Epidermal melanocyte (primary cell): ENCODE data around the gene AGBL4.

Source experiments
- DNase-seq: peaks from one replicate; pipeline ENCODE4 v3.0.0; 2011; ENCODE audit warnings: low spot score; ENCODE audit not compliant: insufficient read length

The AGBL4 gene

DNA sequence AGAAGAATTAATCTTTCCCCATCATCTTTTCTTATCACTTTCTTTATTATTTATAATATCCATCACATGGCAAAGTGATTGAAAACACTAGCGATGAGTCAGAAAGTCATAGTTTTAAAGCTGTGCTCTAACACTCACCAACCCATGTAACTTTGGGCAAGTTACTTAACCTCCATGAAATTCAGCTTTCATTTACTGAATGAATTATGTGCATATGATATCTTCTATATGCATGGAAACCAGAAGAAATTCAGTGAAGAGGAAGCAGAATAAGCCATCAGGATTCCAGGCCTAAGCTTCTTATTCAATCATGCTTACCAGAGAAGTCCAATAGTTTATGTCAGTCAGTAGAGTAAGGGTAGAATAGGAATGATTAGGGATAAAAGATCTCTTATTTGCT is 300.1 kb downstream of the AGBL4 start:
- no peak for DNase-seq

DNA sequence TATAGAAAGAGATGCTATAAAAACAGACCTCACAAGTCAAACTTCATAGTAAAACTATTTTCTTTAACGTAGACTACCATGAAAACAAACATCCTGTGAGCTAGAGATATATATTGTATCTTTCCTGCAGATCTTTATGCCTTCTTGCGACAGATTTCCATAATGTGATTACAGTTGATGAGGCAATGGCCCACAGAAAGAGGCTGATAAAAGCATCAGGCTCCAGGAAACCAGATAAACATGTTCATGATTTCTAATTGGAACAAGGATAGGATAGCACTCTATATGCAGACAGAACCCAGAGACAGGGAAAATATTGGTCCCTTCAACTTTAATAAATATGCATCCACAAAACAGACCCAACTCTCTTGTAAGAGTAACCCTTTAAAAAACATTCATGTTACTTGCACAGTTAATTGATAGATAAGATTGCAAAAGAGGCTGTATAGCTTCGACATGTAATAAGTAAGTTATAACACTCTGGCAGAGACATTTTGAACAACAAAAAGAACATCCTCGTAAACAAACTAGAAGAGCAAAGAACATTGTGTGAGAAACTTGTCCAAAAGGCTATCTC is 329.4 kb downstream of the AGBL4 start:
- DNase-seq: no peak

DNA sequence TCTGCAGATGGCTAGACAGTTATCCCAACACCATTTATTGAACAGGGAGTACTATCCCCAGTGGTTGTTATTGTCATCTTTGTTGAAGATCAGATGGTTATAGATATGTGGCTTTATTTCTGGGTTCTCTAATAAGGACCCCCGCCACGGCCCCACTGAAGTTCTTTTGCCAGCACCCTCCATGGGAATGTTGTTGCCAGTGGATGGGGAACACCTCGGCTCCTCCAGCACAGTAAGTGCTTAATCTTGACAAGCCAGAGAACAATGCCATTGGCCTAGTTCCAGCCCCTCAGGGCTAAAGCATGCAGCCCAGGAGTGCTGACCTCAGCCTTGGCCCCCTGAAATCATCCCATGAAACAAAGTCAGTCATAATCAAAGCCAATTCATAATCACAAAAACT is 337.6 kb downstream of the AGBL4 start:
- DNase-seq: no peak

DNA sequence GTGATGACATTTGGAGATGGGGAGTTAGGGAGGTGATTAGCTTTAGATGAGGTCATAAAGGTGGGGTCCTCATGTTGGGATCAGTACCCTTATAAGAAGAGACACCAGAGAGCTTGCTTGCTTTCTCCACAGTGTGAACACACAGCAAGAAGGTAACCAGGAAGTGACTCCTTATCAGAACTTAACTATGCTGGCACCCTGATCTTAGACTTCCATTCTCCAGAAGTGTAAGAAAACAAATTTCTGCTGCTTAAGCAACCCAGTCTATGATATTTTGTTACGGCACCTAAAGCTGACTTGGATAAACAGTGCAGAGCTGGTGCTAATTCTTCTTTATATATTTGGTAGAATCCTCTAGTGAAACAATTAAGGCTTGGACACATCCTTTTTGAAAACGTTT is 346.0 kb downstream of the AGBL4 start:
- no peak for DNase-seq

DNA sequence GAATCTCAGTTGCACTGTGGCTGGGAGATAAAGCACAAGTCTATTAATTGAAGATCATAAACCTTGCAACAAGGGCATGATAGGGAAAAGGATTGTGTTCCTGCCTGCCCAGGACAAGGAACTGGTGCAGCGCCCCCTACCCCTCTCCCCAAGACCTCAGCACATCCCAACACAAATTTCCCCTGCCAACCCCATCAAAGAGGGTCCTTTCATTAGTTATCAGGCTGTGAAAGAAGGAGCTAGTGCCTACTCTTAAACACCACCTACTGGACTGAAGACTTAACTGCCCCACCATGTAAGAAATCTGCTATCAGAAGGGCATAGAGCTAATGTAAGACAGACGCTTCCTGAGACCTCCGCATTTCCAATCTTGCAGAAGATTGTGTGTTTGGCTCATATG is 372.6 kb downstream of the AGBL4 start:
- no peak for DNase-seq

DNA sequence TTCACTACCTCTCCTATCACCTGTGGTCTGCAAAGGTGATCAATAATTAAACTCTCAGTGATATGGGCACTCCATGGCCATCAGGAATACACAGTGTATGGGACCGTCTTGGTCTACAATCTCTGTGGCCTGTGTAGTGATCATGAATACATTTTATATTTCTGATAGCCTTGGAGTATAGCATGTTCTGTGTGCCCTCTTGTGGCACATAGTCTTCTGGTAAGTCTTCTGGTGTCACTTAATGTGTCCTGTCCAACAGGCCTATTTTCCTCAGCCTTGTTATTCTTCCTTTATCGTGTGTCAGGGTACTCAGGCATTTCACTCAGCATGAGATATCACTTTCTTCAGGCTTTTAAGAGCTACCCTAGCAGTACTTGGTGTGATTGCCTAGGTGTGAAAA is 393.6 kb downstream of the AGBL4 start:
- DNase-seq: no peak

DNA sequence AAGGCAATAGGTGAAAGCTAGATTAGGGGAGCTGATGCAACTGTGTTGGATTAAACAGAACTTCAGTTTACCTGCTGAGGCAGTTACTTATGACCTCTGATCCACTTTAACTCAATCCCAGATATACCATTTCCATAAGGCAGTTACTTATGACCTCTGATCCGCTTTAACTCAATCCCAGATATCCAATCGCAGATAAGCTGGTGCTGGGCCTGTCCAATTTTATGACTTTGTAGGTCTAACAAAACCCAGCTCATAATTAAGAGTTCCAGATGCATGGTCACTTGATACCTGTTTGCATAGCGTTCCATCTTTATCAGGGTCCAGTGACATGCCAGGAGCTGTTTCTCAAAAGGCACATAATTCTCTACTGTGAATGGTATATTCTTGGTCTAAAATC is 396.0 kb downstream of the AGBL4 start:
- no peak for DNase-seq

DNA sequence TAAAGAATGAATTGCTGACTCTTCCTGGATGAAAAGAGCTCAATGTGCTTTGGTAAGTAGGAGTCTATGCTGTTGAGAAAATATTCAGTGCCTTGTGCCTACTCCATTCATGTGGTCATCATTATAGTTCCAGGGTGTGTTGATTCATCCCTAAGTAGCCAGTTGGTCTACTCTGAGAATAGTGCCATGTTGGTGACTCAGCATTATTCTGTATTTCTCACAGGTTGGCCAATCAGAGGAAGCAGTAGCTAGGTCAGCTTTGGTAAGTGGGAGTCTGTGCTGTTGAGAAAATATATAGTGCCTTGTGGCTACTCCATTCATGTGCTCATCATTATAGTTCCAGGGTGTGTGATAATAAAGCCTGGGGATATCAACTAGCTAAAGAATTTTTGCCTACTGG is 397.3 kb downstream of the AGBL4 start:
- no peak for DNase-seq

DNA sequence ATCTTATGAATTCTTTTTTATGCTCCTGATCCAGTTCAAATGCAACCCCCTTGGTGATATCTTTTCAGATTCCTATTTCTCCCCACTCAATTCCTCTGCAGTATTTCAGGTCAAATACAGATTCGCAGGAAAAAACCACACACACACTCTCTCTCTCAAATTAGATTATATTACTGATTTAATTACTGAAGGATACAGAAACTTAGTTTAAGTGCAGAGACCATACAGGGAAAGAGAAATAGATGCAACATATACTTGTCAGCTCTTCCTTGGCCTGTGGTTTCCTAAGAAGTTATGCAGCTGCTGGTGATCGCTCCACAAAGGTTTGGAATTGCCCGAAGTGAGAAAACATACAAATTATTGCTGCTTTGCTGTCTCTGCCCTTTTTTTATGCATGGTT is 400.9 kb downstream of the AGBL4 start:
- no peak for DNase-seq

DNA sequence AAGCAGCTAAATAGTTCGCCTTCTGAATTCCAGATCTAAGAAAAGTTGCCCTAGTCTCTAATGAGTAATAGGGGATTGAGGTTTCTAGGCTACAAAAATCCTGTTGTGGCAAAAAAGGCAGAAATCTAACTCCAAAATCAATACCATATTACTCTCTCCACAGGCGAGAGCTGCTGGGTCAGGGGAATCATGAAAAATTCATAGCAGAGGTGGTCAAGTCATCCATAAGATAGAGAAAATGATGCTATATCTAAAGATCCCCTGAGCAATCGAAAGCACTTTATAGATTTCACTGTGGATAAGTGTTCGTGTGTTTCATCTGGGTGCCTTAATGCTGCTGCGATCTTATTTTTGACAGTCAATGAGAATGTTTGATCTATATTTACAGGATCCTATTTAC is 417.7 kb downstream of the AGBL4 start:
- no peak for DNase-seq

DNA sequence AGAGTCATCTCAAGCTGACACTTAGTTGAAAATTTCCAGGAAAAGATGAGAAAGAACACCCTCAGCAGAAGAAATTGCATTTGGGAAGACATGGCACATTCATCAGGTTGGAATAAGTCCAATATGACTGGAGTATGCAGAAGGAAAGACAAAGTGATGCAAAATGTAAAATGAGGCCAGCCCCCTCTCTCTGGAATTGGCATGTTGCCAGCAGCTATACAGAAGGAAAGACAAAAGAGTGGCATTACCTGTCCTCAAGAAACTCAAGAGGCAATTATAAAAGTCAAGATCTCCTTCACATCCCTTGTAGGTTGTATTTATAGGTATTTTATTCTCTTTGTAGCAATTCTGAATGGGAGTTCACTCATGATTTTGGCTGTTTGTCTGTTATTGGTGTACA is 426.3 kb downstream of the AGBL4 start:
- no peak for DNase-seq

DNA sequence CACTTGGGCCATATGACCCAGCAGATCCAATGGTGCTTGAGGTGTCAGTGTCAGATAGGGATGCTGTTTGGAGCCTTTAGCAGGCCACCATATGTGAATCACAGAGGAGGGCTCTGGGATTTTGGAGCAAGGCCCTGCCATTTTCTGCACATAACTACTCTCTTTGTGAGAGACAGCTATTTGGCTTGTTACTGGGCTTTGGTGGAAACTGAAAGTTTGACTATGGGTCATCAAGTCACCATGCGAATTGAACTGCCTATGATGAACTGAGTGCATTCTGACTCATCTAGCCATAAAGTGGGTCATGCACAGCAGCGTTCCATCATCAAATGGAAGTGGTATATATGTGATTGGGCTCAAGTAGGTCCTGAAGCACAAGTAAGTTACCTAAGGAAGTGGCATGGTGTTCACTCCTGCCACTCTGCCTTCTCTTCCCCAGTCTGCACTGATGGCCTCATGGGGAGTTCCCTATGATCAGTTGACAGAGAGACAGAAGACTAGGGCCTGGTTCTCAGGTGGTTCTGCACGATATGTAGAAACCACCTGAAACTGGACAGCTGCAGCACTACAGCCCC is 447.3 kb downstream of the AGBL4 start:
- DNase-seq: no peak

DNA sequence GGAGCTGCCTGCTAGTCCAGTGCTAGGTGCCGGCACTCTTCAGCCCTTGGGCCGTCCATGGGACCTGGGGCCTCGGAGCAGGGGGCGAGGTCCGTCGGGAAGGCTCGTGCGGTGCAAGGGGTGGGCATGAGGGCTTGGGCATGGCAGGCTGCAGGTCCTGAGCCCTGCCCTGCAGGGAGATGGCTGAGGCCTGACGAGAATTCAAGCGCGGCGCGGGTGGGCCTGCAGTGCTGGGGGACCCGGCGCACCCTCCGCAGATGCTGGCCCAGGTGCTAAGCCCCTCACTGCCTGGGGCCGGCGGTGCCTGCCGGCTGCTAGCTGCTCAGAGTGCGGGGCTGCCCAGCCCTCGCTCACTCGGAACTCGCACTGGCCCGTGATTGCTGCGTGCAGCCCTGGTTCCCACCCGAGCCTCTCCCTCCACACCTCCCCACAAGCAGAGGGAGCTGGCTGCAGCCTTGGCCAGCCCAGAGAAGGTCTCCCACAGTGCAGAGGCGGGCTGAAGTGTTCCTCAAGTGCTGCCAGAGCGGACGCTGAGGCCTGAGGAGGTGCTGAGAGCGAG is 467.0 kb downstream of the AGBL4 start:
- DNase-seq: no peak

DNA sequence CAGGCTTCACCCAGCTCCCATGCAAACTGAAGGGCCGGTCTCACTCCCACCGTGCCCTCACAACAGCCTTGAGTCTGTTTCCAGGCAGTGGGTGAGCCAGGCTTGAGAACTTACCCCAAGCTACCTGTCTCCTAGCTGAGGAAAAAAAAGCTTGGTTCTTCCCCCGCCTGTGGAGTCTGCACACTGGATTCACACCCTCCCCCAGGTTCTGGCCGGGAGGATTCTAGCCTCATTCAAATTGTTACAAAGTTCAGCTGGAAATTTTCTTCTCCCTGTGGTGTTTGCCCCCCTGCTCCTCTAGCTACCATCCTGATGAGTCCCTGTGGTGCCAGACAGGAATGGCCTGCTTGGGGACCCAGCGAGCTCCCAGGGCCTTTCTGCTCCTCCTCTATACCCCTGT is 471.7 kb downstream of the AGBL4 start:
- no peak for DNase-seq

DNA sequence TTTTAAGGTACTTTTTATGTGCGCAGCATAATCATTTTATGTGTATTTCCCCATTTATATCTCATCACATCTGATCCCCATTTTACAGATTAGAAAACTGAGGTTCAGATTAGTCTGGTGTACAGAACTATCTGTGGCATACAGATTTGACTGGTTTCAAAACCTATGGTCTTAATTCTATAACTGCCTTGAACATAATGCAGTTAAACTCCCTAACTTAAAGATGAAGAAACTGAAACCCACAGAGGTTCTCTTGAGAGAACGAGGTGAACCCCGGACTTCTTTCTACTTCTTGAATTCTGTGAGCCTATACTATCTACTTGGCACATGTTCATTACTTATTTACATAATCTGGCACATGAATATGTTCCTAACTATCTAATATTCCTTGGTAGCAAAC is 479.1 kb downstream of the AGBL4 start:
- no peak for DNase-seq

DNA sequence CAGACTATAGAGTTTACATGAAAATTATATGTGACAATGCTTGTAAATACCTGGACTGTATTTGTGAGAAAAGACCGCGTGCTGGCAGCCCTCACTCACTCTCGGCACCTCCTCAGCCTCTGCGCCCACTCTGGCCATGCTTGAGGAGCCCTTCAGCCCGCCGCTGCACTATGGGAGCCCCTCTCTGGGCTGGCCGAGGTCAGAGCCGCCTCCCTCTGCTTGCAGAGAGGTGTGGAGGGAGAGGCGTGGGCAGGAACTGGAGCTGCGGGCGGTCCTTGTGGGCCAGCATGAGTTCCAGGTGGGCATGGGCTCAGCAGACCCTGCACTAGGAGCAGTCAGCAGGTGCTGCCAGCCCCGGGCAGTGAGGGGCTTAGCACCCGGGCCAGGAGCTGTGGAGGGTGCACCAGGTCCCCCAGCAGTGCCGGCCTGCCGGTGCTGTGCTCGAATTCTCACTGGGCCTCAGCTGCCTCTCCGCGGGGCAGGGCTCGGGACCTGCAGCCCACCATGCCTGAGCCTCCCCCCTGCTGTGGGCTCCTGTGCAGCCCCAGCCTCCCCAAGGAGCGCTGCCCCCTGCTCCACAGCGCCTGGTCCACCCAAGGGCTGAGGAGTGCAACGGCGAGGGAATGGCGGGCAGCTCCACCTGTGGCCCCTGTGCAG is 482.5 kb downstream of the AGBL4 start:
- DNase-seq: no peak

DNA sequence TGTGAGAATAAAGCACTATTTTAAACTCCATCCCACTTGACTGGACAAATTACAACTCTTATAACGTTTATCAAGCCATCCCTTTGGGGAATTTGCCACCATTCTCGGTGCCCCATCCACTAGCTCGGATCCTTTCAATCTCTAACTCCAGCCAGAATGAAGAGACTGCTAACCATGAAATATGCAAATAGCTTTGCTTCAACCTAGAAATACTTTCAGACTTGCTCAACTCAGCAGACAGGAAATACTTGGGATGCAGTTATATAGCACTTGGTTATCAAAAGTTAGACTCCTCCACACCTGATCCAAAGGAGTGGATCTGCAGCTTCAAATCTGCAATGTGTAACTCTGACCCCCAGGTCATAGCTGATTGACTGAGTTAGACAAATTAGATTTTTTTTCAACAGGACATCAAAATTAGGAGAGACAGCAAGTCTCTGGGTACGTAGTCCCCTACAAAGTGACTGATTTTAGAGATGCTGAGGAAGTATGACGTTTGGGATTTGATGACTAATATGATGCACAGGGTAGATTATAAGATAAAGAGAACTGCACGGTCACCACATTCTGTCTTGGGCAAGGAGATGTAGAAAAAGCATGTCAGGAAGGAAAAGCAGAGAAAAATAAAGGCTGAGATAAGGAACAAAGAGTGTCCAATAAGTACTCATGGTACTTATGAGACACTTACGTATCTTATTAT is 496.0 kb downstream of the AGBL4 start:
- no peak for DNase-seq

DNA sequence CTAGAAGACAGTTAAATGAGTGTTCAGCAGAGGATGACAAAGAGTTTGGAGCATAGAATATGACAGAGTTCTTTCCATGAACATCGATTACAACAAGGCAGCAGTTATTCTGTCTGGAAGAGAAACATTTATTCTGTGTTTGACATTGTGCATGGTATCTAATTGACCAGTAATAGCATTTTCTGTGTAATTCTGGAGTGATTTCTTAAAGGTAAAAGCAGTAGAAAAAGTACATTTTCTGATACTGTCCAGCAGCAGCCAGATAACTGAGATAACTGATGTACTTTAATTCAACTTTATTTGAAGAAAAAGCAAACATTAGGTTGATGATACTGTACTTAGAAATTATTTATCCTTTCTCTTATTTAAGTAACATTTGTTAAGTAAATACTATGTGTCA is 497.1 kb downstream of the AGBL4 start:
- DNase-seq: no peak

DNA sequence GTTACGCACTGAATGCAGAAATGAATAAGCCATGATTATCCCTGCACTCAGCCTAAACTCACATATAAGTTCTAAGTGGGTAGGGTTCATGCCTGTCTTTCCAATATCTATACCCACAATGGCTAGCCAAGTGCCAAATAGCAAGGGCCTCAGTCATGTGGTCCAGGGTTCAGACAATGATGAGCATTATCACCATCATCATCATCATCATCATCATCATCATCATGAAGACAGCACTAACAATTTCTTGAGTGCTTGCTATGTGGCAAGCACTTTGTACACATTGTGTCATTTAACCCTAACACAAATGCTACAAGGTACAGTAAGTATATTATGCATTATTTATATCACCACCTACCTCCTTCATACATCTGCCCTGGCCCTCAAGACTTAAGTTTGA is 500.0 kb downstream of the AGBL4 start:
- no peak for DNase-seq

DNA sequence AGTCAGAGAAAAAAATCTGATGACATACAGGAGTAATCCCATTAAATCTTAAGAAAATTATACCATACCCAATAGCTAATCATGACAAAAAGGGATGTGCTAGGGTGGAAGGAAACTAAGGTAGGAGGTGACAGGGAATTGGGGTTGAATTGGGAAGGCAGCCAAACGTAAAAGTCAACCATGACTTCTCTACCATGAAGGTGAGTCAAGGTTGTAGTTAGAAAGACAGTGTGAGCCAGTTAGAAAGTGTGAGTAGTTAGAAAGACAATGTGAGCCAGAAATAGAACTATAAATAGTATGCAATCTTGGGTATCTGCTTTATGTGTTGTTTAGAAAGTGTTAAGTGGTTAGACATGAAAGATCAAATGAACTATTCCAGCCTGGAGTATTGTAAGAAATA is 556.8 kb downstream of the AGBL4 start:
- no peak for DNase-seq

DNA sequence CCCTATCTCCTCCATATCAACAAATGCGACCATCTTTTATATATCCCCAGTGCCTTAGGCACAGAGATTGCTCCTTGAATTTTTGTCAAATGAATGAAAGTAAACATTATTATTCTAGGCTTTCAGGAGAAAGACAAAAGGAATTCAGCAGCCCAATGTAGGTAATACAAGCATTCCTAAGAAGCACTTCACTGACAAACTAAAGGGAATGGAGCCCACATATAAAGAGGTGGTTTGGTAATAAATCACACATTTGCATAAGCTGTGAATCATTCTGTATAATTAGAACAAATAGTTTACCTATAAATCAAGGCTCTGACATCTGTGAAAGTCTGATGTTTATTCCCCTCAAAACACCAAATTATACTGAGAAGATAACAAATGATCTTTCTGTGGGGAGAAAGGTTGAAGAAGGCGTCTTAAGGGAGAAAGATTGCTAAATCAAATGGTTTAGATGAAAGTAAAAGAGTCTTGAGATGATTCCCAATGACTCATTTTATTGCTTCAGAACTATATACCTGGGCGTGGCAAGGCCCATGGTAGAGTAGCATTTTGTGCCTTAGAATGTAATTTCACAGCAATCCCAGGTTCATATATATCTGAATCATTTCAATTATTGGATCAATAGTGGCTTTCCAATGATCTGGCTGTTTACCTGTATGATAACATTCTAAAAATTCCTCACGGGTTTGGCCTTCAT is 558.1 kb downstream of the AGBL4 start:
- DNase-seq: no peak

DNA sequence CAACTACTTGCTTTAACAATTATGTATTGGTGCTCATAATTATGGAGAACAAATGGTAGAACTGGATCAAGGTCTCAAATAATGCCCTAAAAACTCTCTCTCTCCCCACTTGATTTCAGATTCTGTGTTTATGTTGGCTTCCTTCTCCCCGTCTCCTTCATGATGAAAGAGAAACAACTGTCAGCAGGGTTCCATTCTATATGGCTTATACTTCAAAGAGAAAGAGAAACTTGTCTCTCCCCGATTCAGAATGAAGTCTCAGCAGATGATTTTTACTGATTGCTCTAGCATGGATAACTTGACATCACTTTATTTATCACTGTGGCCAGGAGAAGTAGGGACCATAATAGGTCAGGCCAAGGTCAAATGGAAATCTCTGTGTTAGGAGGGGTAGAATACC is 575.6 kb downstream of the AGBL4 start:
- DNase-seq: no peak
